SK-N-DZ (cell line): ENCODE results near the gene KLK14.

ENCODE experiments used
- DNase-seq: peaks from one replicate; pipeline ENCODE4 v3.0.0-alpha.2; 2015; ENCODE audit warnings: low spot score

KLK14 gene

DNA sequence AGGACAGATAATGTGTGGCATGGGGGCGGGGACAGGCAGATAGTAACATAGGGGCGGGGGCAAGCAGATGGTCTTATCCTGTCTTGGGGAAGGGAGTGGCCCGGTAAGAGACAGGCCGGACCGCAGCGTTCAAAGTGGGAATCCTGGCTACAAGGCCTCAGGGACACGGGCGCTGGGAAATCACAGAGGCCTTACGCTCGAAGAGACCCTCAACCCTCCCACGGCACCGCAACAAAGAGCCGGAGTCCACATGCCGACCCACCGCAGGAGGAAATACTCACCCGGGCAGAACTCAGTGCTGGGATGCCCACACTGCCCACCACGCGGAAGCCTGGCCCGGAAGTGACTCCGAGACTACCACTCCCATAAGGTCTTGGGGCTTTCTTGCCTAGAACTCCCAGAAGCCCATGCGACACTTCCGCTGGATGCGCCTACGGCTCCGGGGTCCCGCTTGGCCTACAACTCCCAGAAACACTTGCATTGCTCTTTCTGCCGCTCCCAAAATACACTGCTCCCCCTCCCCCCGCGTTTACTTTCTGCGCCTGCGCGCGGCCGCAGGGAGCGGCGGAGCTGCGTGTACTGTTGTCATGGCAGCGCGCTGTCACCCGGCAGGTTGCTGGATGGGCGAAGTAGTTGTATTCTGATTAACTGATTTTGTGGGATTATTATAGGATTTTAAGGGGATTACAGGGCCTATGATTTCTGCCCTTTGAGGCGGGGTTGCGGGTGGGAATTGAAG lies 25.5 kb upstream of the KLK14 start, which contains the start of gene CTU1:
Gene CTU1, minus strand, starts transcription at position 344 of the 739 bp plus-strand sequence. CDS start 3,840 bp downstream, outside the sequence.
- DNase-seq = peak; percentile 97

DNA sequence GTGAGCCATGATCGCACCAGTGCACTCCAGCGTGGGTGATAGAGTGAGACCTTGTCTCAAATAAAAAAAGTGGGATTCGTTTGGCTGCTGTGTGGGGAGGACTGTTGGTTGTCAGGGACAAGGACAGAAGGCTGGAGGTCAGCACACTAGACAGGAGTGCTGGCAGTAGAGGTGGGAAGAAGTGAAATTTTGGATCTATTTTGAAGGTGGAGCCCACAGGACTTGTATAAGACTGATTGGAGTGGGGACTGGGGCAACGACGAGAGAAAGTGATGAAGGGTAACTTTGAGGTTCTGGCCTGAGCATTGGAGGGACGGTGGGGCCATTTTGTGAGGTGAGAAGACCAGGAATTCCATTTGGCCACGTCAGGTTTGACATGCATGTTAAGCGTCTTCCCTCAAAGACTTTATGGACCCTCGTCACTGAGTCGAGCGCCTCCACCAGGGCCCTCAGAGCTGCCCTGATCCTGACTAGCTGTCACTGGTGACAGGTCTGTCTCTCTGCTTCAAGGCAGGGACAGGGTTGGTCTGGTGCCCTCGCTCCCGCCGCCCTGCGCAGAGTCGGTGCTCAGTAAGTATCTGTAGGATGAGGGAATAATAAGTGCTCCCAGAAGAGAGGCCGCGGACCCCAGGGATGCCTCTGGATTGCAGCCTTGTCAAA lies 24.8 kb upstream of the KLK14 start:
- DNase-seq = no peak

GRCh38 chr19:51103926-51104341 lies 21.2 kb upstream of the KLK14 start:
- no peak for DNase-seq

DNA sequence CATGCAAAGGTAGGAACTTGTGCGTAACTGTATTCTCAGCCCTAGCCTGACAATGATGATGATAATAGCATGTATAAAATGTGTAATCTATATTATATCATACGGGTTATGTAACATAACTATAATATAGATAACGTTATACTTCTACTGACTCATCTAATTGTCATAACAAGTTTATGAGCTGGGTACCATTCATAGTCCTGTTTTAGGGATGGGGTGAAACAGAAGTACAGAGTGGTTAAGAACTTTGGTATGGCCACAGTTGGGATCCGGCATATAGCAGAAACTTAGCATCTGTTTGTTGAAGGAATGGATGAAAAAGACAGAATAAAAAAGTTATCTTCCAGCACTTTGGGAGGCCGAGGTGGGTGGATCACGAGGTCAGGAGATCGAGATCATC lies 20.3 kb upstream of the KLK14 start:
- DNase-seq = no peak

- DNase-seq = no peak
These were observed 18.6 kb upstream of the KLK14 start for GRCh38 chr19:51101171-51101865.

GRCh38 chr19:51100601-51101000 lies 17.9 kb upstream of the KLK14 start:
- DNase-seq = no peak

GRCh38 chr19:51099047-51099382 lies 16.3 kb upstream of the KLK14 start:
- no peak for DNase-seq

- DNase-seq = no peak
These were observed 15.8 kb upstream of the KLK14 start for GRCh38 chr19:51098365-51099046.

GRCh38 chr19:51097796-51098195 lies 15.1 kb upstream of the KLK14 start:
- DNase-seq = no peak

DNA sequence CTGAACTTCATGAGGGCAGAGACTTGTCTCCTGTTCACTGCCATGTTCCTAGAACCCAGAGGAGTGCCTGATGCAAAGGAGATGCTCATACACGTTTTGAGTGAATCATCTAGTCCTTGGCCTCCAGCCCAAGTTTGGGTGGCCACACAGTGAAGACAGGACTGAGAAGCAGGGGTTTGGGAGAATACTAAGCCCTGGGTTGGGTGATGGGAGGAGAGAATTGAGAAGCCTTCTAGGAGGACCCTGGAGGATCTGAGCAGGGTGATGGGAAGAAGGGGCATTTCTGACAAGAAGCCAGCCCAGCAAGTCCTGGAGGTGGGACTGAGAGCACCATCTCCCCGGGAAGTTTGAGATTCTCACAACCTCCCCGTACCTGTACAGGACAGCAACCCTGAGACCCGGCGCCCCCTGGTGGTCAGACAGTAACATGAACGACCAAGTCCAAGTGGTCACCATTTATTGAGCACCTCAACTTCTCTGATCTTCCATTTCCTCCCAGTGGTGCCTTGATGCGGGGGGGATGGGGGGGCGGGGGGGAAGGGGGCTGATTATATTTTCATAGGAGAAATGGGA lies 14.6 kb upstream of the KLK14 start:
- DNase-seq = peak; percentile 24

GRCh38 chr19:51096473-51097165 lies 13.9 kb upstream of the KLK14 start:
- no peak for DNase-seq

GRCh38 chr19:51094696-51095279 lies 12.1 kb upstream of the KLK14 start:
- DNase-seq = peak; percentile 24

GRCh38 chr19:51093510-51094345 lies 11.0 kb upstream of the KLK14 start:
- DNase-seq = no peak

GRCh38 chr19:51093101-51093500 lies 10.4 kb upstream of the KLK14 start:
- DNase-seq = no peak

GRCh38 chr19:51091895-51092873 lies 9.5 kb upstream of the KLK14 start:
- DNase-seq = no peak

GRCh38 chr19:51091126-51091525 lies 8.4 kb upstream of the KLK14 start:
- no peak for DNase-seq

DNA sequence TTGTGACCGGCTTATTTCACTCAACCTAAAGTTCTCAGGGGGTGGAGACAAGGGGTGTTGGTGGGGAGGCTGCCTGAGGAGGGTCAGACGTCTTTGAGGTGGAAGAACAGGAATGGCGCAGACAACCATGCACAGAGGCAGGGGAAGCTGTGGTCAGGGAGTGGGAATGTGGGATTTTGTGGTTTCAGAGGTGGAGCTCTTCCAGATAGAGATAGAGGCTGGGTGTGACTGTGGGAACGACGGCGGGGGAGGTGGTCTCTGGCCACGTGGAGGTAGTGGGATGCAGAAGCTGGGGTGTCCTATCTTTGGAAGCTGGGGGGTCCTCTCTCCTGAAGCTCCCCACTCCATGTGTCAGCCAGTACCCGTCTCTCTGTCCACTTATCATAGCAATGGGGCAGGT lies 7.8 kb upstream of the KLK14 start:
- no peak for DNase-seq

GRCh38 chr19:51089786-51090185 lies 7.1 kb upstream of the KLK14 start:
- no peak for DNase-seq
